COLO668 (cell line): ENCODE results near the gene HUNK.

Source experiments
- DNase-seq: peaks from one replicate; lab custom pipeline; 2025; ENCODE audit not compliant: unreplicated experiment; lab: John Stamatoyannopoulos, UW

Gene HUNK

GRCh38 chr21:32044205-32045180 is 171.7 kb downstream of the HUNK start:
- no peak for DNase-seq

DNA sequence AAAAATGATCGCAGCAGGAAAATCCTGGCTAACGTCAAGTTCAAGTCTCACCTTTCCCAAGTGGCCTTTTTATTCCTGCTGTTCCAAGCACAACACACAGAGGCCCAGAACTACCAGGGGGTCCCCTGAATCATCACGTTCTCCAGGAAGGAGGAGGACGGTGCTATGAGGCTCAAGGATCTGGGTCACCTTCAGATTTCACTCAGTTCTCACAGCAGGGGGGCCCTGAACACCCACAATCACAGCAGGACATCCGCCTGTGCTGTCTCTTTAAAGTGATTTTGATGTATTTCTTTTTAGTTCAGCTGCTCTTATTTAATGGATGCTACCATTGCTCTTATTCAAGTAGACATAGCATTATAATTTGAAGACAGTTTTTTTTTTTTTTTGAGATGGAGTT is 173.4 kb downstream of the HUNK start:
- DNase-seq, result no peak

DNA sequence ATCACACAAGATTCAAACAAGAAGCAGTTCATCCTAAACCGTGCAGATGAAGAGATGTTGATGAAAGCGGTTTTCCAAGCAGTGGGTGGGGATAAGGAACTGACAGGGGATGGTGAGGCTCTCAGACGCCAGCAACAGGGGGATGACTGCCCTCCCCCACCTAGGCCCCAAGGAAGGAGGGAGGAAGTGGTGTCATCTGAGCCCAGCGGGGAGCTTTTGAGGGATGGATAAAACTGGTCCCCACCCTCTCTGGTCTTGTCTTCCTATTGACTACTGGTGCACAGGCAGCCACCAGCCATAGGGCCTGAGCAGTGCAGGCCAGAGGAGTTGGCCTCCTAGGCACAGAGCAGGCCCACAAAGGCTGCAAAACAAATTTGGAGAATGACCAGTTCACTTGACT is 175.5 kb downstream of the HUNK start:
- DNase-seq, result no peak
